Effector memory CD4-positive, alpha-beta T cell (primary cell): ENCODE measurements around the gene CWF19L1.

ENCODE experiments used
- DNase-seq, 3 donors: peaks; one replicate each; pipeline ENCODE4 v3.0.0-alpha.2; 2020
- H3K27ac ChIP-seq: 2 replicates; pipeline ENCODE4 v1.7.0; 2013; ENCODE audit warnings: mild to moderate bottlenecking, low read length, moderate library complexity; ENCODE audit not compliant: insufficient read depth, poor library complexity, severe bottlenecking
- H3K27me3 ChIP-seq: replicated peaks from 2 replicates; pipeline ENCODE4 v1.7.0; 2013; ENCODE audit warnings: mild to moderate bottlenecking, low read length; ENCODE audit not compliant: insufficient read depth, control insufficient read depth, poor library complexity, severe bottlenecking
- H3K36me3 ChIP-seq: 2 replicates; pipeline ENCODE4 v1.7.0; 2013; ENCODE audit warnings: mild to moderate bottlenecking, low read length, moderate library complexity; ENCODE audit not compliant: control insufficient read depth, insufficient read depth
- H3K4me1 ChIP-seq: 2 replicates; pipeline ENCODE4 v1.7.0; 2013; ENCODE audit warnings: low read length, mild to moderate bottlenecking; ENCODE audit not compliant: control insufficient read depth, insufficient read depth, poor library complexity, severe bottlenecking
- H3K4me3 ChIP-seq: 2 replicates; pipeline ENCODE4 v1.7.0; 2013; ENCODE audit warnings: low read length, low read depth, mild to moderate bottlenecking; ENCODE audit not compliant: insufficient read depth, poor library complexity, severe bottlenecking
- H3K9me3 ChIP-seq: 2 replicates; pipeline ENCODE4 v1.7.0; 2013; ENCODE audit warnings: mild to moderate bottlenecking, low read length, moderate library complexity; ENCODE audit not compliant: control insufficient read depth

The CWF19L1 gene

GRCh38 chr10:100184840-100185239, 82.6 kb downstream of the CWF19L1 start:
- H3K4me3 ChIP-seq: peak overlapping the region; percentile 70
- no peaks in the 10 kb centered on the region for H3K9me3 ChIP-seq
- DNase-seq: no peak
- peaks cover 10% of the 10 kb centered on the region for H3K4me1 ChIP-seq
- H3K27me3 ChIP-seq: no peaks in the 10 kb centered on the region
- H3K27ac ChIP-seq: peak overlapping the region; percentile 62
- peaks cover 4% of the 10 kb centered on the region for H3K36me3 ChIP-seq

- H3K4me3 ChIP-seq: peak overlapping the region; percentile 70
- peaks cover 6% of the 10 kb centered on the region for H3K36me3 ChIP-seq
- H3K4me1 ChIP-seq: peaks cover 10% of the 10 kb centered on the region
- no peaks in the 10 kb centered on the region for H3K9me3 ChIP-seq
- no peaks in the 10 kb centered on the region for H3K27me3 ChIP-seq
- no peak overlapping the region for H3K27ac ChIP-seq
- DNase-seq: no peak
Measured at GRCh38 chr10:100184426-100184825, 83.0 kb downstream of the CWF19L1 start.

- peaks cover 15% of the 10 kb centered on the region for H3K36me3 ChIP-seq
- H3K27ac ChIP-seq: no peak overlapping the region
- H3K27me3 ChIP-seq: no peaks in the 10 kb centered on the region
- no peaks in the 10 kb centered on the region for H3K9me3 ChIP-seq
- H3K4me1 ChIP-seq: peaks cover 10% of the 10 kb centered on the region
- DNase-seq: no peak
- H3K4me3 ChIP-seq: no peak overlapping the region
Measured at GRCh38 chr10:100183481-100183880, 84.0 kb downstream of the CWF19L1 start.

- DNase-seq: no peak
- Histone ChIP-seq H3K4me1 (peaks cover 10% of the 10 kb centered on the region), H3K27me3 (no peaks in the 10 kb centered on the region), H3K9me3 (no peaks in the 10 kb centered on the region), H3K4me3 (no peak overlapping the region), H3K36me3 (peaks cover 19% of the 10 kb centered on the region), H3K27ac (no peak overlapping the region)
Measured at GRCh38 chr10:100182908-100183307, 84.5 kb downstream of the CWF19L1 start.
